GM12865 (cell line): Measurements from ENCODE around the gene VGLL4.
A peak's percentile ranks its signal among the peaks of the same experiment; 100 is the strongest.

Experiments
- DNase-seq: peaks from one replicate; pipeline ENCODE4 v3.0.0; 2010; ENCODE audit warnings: low read depth
- H3K4me3 ChIP-seq: 2 replicates; pipeline ENCODE4 v1.5.1; 2011; ENCODE audit warnings: mild to moderate bottlenecking, low read depth, low read length, control low read depth
- CTCF ChIP-seq: IDR thresholded peaks from 2 replicates; pipeline ENCODE4 v1.5.1; 2011; ENCODE audit warnings: low read length, control low read depth, low read depth, inconsistent platforms; ENCODE audit not compliant: insufficient read depth; ENCODE audit errors: missing control alignments

VGLL4 gene

DNA sequence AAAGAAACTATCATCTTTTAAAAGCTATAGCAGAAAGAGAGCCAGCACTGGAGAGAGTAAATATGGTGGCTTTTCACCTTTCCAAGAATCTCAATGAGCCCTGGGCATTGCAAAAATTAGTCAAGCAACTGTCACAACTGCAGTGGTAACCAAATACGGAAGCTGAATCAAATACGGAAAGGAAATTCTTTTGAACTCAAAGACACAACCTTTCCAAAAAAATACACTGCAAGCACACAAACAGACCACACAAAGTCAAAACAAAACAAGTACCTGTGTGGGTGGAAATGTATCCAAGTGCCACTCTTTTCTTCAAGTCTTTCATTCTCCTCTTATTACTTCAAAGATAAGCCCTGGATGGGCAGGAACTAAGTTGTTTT is 17.6 kb downstream of the VGLL4 start:
- TF ChIP-seq CTCF = no peak

DNA sequence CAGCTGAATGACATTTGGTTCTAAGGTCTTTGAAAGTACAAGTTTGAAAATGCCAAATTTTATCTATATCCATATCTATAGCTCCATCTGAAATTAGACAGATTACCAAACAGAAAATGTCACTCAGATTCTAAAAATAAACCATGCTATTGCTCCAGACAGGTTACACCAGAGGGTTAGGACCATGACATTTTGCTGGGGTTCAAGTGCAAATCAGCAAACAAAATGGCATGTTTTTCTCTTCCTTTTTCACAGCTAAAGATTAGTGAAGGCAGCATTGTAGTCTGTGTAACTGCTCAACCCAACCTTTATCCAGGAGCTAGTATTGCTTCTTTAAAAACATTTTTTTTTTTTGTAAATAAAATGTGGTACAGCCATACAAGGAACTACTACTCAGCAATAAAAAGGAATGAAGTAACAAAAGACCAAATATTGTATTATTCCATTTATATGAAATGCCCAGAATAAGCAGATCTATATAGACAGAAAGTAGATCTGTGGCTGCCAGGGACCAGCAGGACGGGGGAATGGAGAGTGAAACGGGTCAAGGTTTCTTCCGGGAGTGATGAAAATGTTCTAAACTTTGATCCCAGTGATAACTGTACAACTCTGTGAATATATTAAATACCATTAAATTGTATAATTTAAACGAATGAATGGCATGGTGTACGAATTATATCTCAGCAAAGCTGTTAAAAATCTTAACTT is 18.2 kb downstream of the VGLL4 start:
- H3K4me3 ChIP-seq = no peak overlapping the region
- TF ChIP-seq CTCF = no peak

More for the DNA sequence above, 17.6 kb downstream of the VGLL4 start:
- H3K4me3 ChIP-seq = no peak overlapping the region
- DNase-seq = peak; percentile 65

GRCh38 chr3:11624704-11625375 is 18.9 kb downstream of the VGLL4 start:
- TF ChIP-seq CTCF = no peak
- DNase-seq = no peak

More for the DNA sequence above, 18.2 kb downstream of the VGLL4 start:
- DNase-seq = no peak

DNA sequence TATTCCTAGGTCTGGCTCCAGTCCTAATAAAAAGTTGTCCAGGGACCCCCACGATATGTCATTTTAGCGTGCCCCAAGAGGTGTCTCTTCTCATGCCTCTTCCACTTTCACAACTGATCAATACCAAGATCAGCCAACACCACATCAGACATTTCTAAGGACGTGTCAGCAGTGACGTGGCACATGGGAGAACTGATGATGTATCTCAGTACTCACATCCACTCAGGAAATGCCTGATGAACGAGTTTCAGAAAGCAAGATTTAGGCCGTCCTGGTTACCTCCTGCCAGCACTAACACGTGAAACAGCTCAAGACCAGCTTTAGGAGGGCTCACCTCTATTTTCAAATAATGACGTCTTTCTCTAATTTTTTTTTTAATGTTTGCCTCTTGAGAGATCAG is 19.6 kb downstream of the VGLL4 start:
- no peak overlapping the region for H3K4me3 ChIP-seq
- DNase-seq = peak; percentile 80
- no peak for TF ChIP-seq CTCF

More at GRCh38 chr3:11624704-11625375, 18.9 kb downstream of the VGLL4 start:
- no peak overlapping the region for H3K4me3 ChIP-seq

DNA sequence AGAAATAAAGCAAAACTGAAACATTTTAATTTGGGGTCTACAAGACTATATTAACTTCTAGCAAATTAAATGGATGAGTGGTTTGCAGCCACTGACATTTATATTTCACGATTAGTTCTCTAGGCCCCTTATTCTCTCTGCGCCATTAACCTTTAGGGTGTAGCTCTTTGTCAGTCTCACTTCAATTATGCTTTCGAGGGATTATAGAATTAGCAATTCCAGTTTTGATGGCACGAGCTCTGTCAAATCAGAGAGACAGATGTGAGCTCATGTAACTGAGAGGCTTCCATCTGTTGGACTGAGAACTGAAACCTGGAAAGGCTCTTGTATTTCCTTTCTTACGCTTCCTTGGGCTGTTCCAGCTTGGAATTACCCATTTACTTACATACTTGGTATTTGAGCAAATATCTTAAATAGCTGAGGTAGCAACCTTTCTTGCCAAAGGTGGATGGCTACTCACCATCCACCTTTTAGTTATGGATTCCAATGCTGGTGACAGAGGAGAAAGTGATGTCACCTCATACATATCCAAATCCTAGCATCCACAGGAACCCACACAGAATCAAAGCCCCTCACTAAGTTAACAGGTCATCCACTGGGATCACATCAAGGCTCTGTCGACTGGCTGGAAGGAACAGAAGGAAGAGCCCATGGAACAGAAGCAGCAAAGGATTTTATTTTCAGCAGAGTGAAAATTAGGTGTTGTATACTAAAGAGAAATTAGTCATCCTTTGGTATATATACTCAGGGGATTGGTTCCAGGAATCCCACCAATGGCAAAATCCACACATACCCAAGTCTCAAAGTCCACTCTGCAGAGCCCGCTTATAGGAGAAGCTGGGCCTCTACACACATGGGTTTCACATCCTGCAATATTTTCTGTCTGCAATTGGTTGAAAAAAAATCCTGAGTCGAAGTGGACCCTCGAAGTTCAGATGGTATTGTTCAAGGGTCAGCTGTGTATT is 20.8 kb downstream of the VGLL4 start:
- no peak for DNase-seq
- TF ChIP-seq CTCF = no peak

DNA sequence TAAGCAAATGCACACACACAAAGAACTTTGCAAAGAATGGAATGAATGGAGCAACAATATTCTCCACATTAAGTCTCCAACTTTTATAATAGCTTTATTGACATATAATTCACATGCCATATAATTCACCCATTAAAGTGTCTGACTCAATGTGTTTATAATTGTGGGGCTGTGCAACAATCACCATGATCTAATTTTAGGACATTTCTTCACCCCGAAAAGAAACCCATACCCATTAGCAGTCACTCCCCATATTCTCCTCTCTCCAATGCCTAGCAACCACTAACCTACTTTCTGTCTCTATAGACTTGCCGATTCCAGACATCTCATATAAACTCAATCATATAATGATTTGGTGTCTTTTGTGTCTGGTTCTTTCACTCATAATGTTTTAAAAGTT is 22.6 kb downstream of the VGLL4 start:
- no peak for DNase-seq
- TF ChIP-seq CTCF = no peak
- H3K4me3 ChIP-seq = no peak overlapping the region

More for the DNA sequence above, 20.8 kb downstream of the VGLL4 start:
- H3K4me3 ChIP-seq = no peak overlapping the region
